Osteocyte (in vitro differentiated cells): Measurements from ENCODE around the gene CHMP3. TPM values are rescaled to one million over a fixed set of nuclear protein-coding genes. Genes with fewer than 3 reads are reported as not detected.

Experiments used
- DNase-seq: peaks from one replicate; pipeline ENCODE4 v3.0.0; 2021; ENCODE audit warnings: mixed read lengths; ENCODE audit not compliant: unreplicated experiment; ENCODE audit errors: extremely low spot score
- H3K27ac Mint-ChIP-seq: one replicate; pipeline ENCODE4 v1.8.0; 2021; ENCODE audit warnings: mild to moderate bottlenecking, mixed read lengths; ENCODE audit not compliant: unreplicated experiment
- H3K27me3 Mint-ChIP-seq: one replicate; pipeline ENCODE4 v1.8.0; 2021; ENCODE audit warnings: mixed read lengths; ENCODE audit not compliant: unreplicated experiment
- H3K36me3 Mint-ChIP-seq: one replicate; pipeline ENCODE4 v1.8.0; 2021; ENCODE audit warnings: mixed read lengths; ENCODE audit not compliant: unreplicated experiment
- H3K4me1 Mint-ChIP-seq: one replicate; pipeline ENCODE4 v1.8.0; 2021; ENCODE audit warnings: mixed read lengths; ENCODE audit not compliant: unreplicated experiment
- H3K4me3 Mint-ChIP-seq: one replicate; pipeline ENCODE4 v1.8.0; 2021; ENCODE audit warnings: mild to moderate bottlenecking, moderate library complexity, mixed read lengths; ENCODE audit not compliant: unreplicated experiment
- H3K9me3 Mint-ChIP-seq: one replicate; pipeline ENCODE4 v1.8.0; 2021; ENCODE audit warnings: mixed read lengths; ENCODE audit not compliant: unreplicated experiment
- CTCF ChIP-seq: fragments of 200-600 bp; sonication (generic); IDR thresholded peaks from 2 replicates; pipeline ENCODE4 v1.5.0; 2021; ENCODE audit warnings: antibody characterized with exemption, mild to moderate bottlenecking, moderate library complexity
- total RNA-seq: library from RNA; stranded (reverse); gene quantifications from 2 replicates; pipeline ENCODE4 v1.2.1, GENCODE V29; 2021

Gene CHMP3
- total RNA-seq, 1 donor from 2014 or later: 124 TPM

GRCh38 chr2:86454238-86454637 lies 109.0 kb downstream of the CHMP3 start:
- H3K9me3 Mint-ChIP-seq: no peaks in the 10 kb centered on the region
- peak overlapping the region; percentile 73 for H3K27ac Mint-ChIP-seq
- DNase-seq: no peak
- H3K4me3 Mint-ChIP-seq: no peak overlapping the region
- no peaks in the 10 kb centered on the region for H3K27me3 Mint-ChIP-seq
- no peak for TF ChIP-seq CTCF
- peaks cover 26% of the 10 kb centered on the region for H3K4me1 Mint-ChIP-seq
- peaks cover 54% of the 10 kb centered on the region for H3K36me3 Mint-ChIP-seq

DNA sequence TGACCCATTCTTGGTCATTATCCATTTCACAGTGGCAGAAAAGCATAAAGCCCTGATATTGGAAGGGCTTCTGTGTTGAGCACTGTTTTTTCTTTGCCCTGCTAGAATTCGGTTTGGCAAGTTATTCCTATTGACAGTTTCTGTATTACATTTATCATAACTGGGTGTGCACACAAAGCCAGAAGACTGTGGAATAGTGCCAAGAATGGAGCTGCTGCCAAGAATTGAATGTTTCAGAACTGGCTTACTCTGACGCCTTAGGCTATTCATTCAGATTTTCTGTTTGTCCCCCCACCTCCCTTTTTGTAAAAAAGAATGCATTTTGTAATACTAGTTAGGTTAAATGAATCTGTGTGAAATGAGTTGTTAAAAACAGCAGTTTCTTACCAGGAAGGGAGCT lies 109.4 kb downstream of the CHMP3 start:
- Mint-ChIP-seq H3K27ac (peak overlapping the region; percentile 73), H3K36me3 (peaks cover 52% of the 10 kb centered on the region)
- DNase-seq: no peak

More for the DNA sequence above, 109.4 kb downstream of the CHMP3 start:
- no peak for TF ChIP-seq CTCF
- Mint-ChIP-seq H3K4me3 (no peak overlapping the region), H3K9me3 (no peaks in the 10 kb centered on the region), H3K27me3 (no peaks in the 10 kb centered on the region), H3K4me1 (peaks cover 28% of the 10 kb centered on the region)

Other genes starting within 250 kb of the CHMP3 start
- gene REEP1, start 225.8 kb downstream of the CHMP3 start, total RNA-seq: 0.16 TPM in 1 of 2 replicates, not detected in the other
- 38.9 and 44.8 TPM in 2 replicates for gene KDM3A, start 122.1 kb downstream of the CHMP3 start, total RNA-seq
- 35.8 and 38.4 TPM in 2 replicates for gene RNF103, start 60.4 kb upstream of the CHMP3 start, total RNA-seq
- gene RMND5A, start 156.8 kb upstream of the CHMP3 start, total RNA-seq: 24.3 and 25.8 TPM in 2 replicates
- gene CD8A, start 227.5 kb upstream of the CHMP3 start, total RNA-seq: not detected in 2 replicates